Parathyroid adenoma (tissue), 2 donors: ENCODE results near the gene RELB.

Experiments
- H2AFZ ChIP-seq: fragments of 300-600 bp; sonication (generic); one replicate; pipeline ENCODE4 v1.7.0; 2017; ENCODE audit warnings: antibody characterized with exemption, mild to moderate bottlenecking
- H3K27ac ChIP-seq: fragments of 300-600 bp; sonication (generic); one replicate; pipeline ENCODE4 v1.7.0; 2017
- H3K27me3 ChIP-seq: fragments of 300-600 bp; sonication (generic); one replicate; pipeline ENCODE4 v1.7.0; 2017; ENCODE audit warnings: low read length; ENCODE audit not compliant: control insufficient read depth, insufficient read depth
- H3K36me3 ChIP-seq: fragments of 300-600 bp; sonication (generic); one replicate; pipeline ENCODE4 v1.7.0; 2017; ENCODE audit warnings: low read length; ENCODE audit not compliant: control insufficient read depth, insufficient read depth
- H3K4me1 ChIP-seq: fragments of 300-600 bp; sonication (generic); one replicate; pipeline ENCODE4 v1.7.0; 2017; ENCODE audit warnings: control low read depth
- H3K4me2 ChIP-seq: fragments of 300-600 bp; sonication (generic); one replicate; pipeline ENCODE4 v1.7.0; 2017; ENCODE audit warnings: low read length
- H3K4me3 ChIP-seq: fragments of 300-600 bp; sonication (generic); one replicate; pipeline ENCODE4 v1.7.0; 2017; ENCODE audit warnings: low read depth, low read length
- H3K79me2 ChIP-seq: fragments of 300-600 bp; sonication (generic); one replicate; pipeline ENCODE4 v1.7.0; 2017; ENCODE audit warnings: control low read depth
- H3K9ac ChIP-seq: fragments of 300-600 bp; sonication (generic); one replicate; pipeline ENCODE4 v1.7.0; 2017; ENCODE audit warnings: mild to moderate bottlenecking
- H3K9me3 ChIP-seq: fragments of 300-600 bp; sonication (generic); one replicate; pipeline ENCODE4 v1.7.0; 2017; ENCODE audit warnings: low read length; ENCODE audit not compliant: control insufficient read depth
- TF ChIP-seq, protein P1 (sequence below): fragments of 300-600 bp; sonication (generic); IDR thresholded peaks from one replicate; pipeline ENCODE4 v1.7.0; 2017; ENCODE audit warnings: antibody characterized with exemption, mild to moderate bottlenecking
- donor health status: primary hyperparathyroidism.

Gene RELB

DNA sequence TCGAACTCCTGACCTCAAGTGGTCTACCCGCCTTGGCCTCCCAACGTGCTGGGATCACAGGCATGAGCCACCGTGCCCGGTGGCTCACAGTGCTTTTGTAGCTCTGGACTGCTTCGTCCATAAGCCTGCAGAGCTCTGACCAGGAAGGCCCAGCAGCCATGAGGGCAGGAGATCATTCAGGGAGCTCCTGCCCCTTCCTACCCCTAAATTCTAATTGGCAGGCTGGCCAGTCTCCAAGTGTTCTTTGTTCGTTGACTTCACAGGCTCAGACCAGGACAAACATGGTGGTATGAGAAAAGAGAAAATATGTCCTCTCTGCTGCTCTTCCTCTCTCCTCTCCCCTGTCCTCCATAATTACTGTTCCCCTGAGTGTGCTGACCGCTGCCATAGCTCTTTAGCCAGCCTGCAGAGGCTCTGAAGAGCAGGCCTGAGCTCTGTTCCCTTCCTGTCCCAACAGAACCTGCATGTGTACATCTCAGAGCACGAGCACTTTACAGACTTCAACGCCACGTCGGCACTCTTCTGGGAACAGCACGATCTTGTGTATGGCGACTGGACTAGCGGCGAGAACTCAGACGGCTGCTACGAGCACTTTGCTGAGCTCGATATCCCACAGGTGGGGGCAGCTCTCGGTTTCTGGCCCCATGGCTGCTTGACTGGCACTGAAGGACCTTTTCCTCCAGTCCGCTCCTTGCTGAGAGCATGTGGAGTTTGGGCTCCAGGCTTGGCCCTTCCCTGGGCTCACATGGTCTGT lies 27.1 kb upstream of the RELB start:
- Histone ChIP-seq H3K4me2 (no peak overlapping the region), H3K4me3 (no peak overlapping the region), H3K27me3 (no peaks in the 10 kb centered on the region), H3K9me3 (no peaks in the 10 kb centered on the region), H3K79me2 (peaks cover 34% of the 10 kb centered on the region), H2AFZ (no peak overlapping the region), H3K27ac (no peak overlapping the region), H3K9ac (no peak overlapping the region), H3K4me1 (no peaks in the 10 kb centered on the region), H3K36me3 (no peaks in the 10 kb centered on the region)
- TF ChIP-seq, protein P1, sequence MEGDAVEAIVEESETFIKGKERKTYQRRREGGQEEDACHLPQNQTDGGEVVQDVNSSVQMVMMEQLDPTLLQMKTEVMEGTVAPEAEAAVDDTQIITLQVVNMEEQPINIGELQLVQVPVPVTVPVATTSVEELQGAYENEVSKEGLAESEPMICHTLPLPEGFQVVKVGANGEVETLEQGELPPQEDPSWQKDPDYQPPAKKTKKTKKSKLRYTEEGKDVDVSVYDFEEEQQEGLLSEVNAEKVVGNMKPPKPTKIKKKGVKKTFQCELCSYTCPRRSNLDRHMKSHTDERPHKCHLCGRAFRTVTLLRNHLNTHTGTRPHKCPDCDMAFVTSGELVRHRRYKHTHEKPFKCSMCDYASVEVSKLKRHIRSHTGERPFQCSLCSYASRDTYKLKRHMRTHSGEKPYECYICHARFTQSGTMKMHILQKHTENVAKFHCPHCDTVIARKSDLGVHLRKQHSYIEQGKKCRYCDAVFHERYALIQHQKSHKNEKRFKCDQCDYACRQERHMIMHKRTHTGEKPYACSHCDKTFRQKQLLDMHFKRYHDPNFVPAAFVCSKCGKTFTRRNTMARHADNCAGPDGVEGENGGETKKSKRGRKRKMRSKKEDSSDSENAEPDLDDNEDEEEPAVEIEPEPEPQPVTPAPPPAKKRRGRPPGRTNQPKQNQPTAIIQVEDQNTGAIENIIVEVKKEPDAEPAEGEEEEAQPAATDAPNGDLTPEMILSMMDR = no peak

DNA sequence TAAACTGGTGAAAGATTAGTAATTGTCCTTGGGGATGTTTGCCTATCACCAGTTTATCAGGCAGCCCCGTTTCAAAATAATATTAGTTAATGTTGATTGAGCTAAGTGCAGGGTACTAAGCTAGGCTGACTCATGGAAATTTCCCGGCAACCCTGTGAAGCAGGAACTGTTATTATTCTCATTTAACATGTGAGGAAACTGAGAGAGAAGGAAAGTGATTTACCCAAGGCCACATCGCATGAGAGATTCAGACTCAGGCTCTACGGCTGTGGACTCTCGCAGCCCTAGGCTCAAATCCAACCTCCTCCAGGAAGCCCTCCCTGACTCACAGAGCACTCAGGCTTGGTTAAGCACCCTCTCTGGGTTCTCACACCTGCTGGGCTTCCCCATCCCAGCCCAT lies 26.4 kb upstream of the RELB start:
- H3K79me2 ChIP-seq = peaks cover 32% of the 10 kb centered on the region
- H2AFZ ChIP-seq = no peak overlapping the region
- no peak overlapping the region for H3K27ac ChIP-seq
- no peak overlapping the region for H3K4me3 ChIP-seq
- no peaks in the 10 kb centered on the region for H3K9me3 ChIP-seq
- H3K36me3 ChIP-seq = no peaks in the 10 kb centered on the region
- no peaks in the 10 kb centered on the region for H3K4me1 ChIP-seq
- H3K27me3 ChIP-seq = no peaks in the 10 kb centered on the region
- TF ChIP-seq, protein P1 = no peak
- no peak overlapping the region for H3K9ac ChIP-seq
- no peak overlapping the region for H3K4me2 ChIP-seq

DNA sequence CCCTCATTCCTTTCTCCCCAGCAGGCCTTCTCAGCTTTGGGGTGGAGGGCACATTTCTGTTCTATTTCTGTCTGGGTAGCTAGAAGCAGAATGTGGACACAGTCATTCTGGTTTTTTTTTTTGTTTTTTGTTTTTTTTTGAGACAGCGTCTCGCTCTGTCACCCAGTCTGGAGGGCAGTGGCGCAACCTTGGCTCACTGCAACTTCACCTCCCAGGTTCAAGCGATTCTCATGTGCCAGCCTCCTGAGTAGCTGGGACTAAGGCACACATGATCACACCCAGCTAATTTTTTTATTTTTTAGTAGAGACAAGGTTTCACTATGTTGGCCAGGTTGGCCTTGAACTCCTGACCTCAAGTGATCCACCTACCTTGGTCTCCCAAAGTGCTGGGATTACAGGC lies 25.8 kb upstream of the RELB start:
- peaks cover 30% of the 10 kb centered on the region for H3K79me2 ChIP-seq
- no peaks in the 10 kb centered on the region for H3K27me3 ChIP-seq
- H3K4me1 ChIP-seq = no peaks in the 10 kb centered on the region
- H2AFZ ChIP-seq = no peak overlapping the region
- TF ChIP-seq, protein P1 = no peak
- H3K9ac ChIP-seq = no peak overlapping the region
- H3K4me3 ChIP-seq = no peak overlapping the region
- H3K36me3 ChIP-seq = no peaks in the 10 kb centered on the region
- no peak overlapping the region for H3K27ac ChIP-seq
- no peaks in the 10 kb centered on the region for H3K9me3 ChIP-seq
- H3K4me2 ChIP-seq = no peak overlapping the region

DNA sequence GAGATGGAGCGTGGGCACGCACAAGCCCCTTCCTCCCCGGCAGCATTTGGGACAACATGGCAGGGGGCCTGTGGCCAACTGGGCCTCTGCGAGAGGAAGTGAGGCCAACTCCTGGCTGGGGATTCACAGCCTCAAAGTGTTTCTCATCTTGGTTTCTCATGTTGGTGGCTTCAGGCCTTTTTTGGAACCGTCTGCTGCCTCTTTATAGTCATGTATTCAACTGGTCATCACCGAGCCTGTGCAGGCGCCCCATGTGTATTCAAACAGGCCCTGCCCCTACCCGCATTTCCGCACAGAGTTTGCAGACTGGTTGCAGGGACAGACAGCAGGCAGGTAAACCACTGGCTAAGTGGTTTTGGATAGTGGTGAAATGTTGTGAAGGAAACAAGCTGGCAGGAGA lies 17.3 kb upstream of the RELB start:
- Histone ChIP-seq H3K4me1 (no peaks in the 10 kb centered on the region), H3K4me2 (no peak overlapping the region), H3K79me2 (no peaks in the 10 kb centered on the region), H2AFZ (no peak overlapping the region), H3K27me3 (no peaks in the 10 kb centered on the region), H3K4me3 (no peak overlapping the region), H3K9ac (no peak overlapping the region), H3K36me3 (no peaks in the 10 kb centered on the region), H3K9me3 (no peaks in the 10 kb centered on the region), H3K27ac (no peak overlapping the region)
- TF ChIP-seq, protein P1 = no peak

DNA sequence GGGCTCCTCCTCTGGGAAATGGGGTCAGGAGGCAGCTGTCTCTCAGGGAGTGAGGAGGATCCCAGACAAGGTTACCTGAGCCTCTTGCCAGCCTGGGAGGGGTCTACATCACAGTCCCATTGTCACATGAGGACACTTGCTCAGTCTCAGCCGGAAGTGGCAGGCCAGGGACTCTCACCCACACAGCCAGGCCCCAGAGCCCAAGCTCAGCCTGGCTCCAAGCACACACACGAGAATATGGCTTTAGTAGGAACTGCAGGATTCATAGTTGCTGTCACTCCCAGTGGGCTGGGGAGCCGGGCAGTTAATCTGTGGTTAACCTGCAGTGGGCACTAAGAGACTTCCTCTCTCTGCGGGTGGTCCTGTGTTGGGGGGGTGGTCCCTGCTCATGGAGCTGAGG lies 15.8 kb upstream of the RELB start:
- H3K4me3 ChIP-seq = no peak overlapping the region
- no peak overlapping the region for H3K4me2 ChIP-seq
- H2AFZ ChIP-seq = no peak overlapping the region
- H3K27ac ChIP-seq = no peak overlapping the region
- H3K36me3 ChIP-seq = no peaks in the 10 kb centered on the region
- TF ChIP-seq, protein P1 = no peak
- no peaks in the 10 kb centered on the region for H3K79me2 ChIP-seq
- H3K9me3 ChIP-seq = no peaks in the 10 kb centered on the region
- H3K4me1 ChIP-seq = no peaks in the 10 kb centered on the region
- H3K27me3 ChIP-seq = no peaks in the 10 kb centered on the region
- no peak overlapping the region for H3K9ac ChIP-seq
